Measurements from ENCODE around the gene P2RY6.

P2RY6 gene

DNA sequence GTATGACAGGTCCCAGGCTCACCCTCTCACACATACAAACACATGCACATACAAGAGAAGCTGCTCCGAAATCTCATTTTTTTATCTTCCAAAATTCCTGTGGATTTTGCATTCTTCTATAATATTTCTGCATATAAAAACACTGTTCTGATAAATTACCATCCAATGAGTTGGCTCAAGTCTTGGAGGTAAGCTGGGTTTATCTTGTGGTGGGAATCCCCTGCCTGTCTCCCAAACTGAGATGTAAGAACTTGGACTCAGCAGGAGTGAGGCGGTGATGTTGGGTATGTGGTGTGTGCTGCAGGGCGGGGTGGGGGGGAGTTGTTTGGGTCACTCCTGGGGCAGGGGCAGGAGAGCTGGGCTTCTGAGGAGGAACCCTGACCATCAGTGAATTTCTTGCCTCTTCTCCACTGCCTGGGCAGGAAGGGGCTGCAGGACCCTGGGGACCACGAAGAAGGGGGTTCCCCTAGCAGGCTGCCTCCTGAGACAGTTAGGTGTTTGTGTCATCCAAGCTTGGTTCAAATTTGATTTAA is 6.8 kb upstream of the P2RY6 start:
- no peak for TF ChIP-seq CTCF (IDR thresholded peaks at IDR 0.05; ENCODE audit: borderline replicate concordance, extremely low read depth, low read length, poor library complexity, severe bottlenecking)
- TF ChIP-seq EZH2 (IDR thresholded peaks at IDR 0.05; ENCODE audit: borderline replicate concordance, low read depth, low read length, severe bottlenecking), result no peak
- no peak overlapping the region for H3K4me2 ChIP-seq (ENCODE audit: insufficient read depth, low read length)
- ATAC-seq (ENCODE audit: insufficient read depth, low read depth), result no peak
- no peaks in the 10 kb centered on the region for H3K4me1 ChIP-seq (ENCODE audit: insufficient read depth, low read length)
- H2AFZ ChIP-seq (ENCODE audit: low read depth, low read length), result no peak overlapping the region
- no peak overlapping the region for H3K4me3 ChIP-seq (ENCODE audit: low read depth in 1 of 2, low read length in 2 of 2)
- no peaks in the 10 kb centered on the region for H3K36me3 ChIP-seq (ENCODE audit: insufficient read depth, low read length)
- H3K79me2 ChIP-seq (ENCODE audit: insufficient read depth, low read length), result no peaks in the 10 kb centered on the region
- H3K27me3 ChIP-seq (ENCODE audit: insufficient read depth, low read length, poor library complexity), result peaks cover 18% of the 10 kb centered on the region
- DNase-seq, result no peak
- no peak overlapping the region for H3K9ac ChIP-seq (ENCODE audit: low read depth, low read length)
- H3K9me3 ChIP-seq (ENCODE audit: insufficient read depth, low read length, severe bottlenecking), result no peaks in the 10 kb centered on the region
- H4K20me1 ChIP-seq (ENCODE audit: insufficient read depth, low read length), result no peaks in the 10 kb centered on the region
- no peak overlapping the region for H3K27ac ChIP-seq (ENCODE audit: low read length)

DNA sequence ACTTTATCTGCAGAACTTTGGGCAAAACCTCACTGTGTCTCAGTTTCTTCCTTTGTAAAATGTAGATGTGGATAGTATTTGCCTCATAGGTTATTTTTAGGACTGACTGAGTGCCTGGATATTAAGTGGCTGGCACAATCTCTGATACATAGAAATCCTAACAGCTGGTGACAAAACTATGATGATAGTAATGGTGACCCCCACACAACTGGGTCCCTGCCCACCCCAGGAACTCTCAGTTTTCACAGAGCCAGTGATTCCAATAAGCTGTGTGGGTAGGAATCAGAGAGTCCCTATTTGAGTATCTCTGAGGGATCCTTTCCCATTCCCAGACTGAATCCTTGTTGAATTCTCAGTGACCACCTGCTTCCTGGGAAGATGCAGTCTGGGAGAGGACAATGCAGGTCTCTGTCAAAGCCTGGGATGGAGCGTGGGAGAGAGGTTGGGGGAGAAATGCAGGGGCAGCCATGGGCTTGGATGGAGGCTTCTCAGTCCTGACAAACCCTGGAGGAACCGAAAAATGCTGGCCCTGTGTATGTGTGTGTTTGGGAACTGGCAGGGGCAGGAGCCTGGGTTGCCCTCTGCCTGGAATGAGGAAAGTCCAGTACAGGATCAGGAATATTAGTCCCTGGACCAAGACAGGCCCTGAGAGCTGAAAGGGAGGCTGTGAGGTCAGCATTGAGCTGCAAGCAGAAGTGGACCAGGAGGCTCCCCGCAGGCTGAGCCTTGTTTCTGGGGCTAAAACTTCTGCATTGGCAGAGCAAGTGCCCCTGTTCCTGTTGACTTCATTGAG is 6.1 kb upstream of the P2RY6 start:
- no peak overlapping the region for H3K9ac ChIP-seq (ENCODE audit: low read depth, low read length)
- no peak overlapping the region for H3K27ac ChIP-seq (ENCODE audit: low read length)
- ATAC-seq (ENCODE audit: insufficient read depth, low read depth), result no peak
- no peaks in the 10 kb centered on the region for H3K9me3 ChIP-seq (ENCODE audit: insufficient read depth, low read length, severe bottlenecking)
- no peaks in the 10 kb centered on the region for H3K79me2 ChIP-seq (ENCODE audit: insufficient read depth, low read length)
- H3K4me1 ChIP-seq (ENCODE audit: insufficient read depth, low read length), result no peaks in the 10 kb centered on the region
- DNase-seq, result no peak
- no peak for TF ChIP-seq EZH2 (IDR thresholded peaks at IDR 0.05; ENCODE audit: borderline replicate concordance, low read depth, low read length, severe bottlenecking)
- no peak for TF ChIP-seq CTCF (IDR thresholded peaks at IDR 0.05; ENCODE audit: borderline replicate concordance, extremely low read depth, low read length, poor library complexity, severe bottlenecking)
- peaks cover 19% of the 10 kb centered on the region for H3K27me3 ChIP-seq (ENCODE audit: insufficient read depth, low read length, poor library complexity)
- H3K4me2 ChIP-seq (ENCODE audit: insufficient read depth, low read length), result no peak overlapping the region
- H2AFZ ChIP-seq (ENCODE audit: low read depth, low read length), result no peak overlapping the region
- H4K20me1 ChIP-seq (ENCODE audit: insufficient read depth, low read length), result no peaks in the 10 kb centered on the region
- H3K4me3 ChIP-seq (ENCODE audit: low read depth in 1 of 2, low read length in 2 of 2), result no peak overlapping the region
- H3K36me3 ChIP-seq (ENCODE audit: insufficient read depth, low read length), result no peaks in the 10 kb centered on the region

GRCh38 chr11:73266646-73267020 is 5.5 kb upstream of the P2RY6 start:
- Histone ChIP-seq H3K9me3 (ENCODE audit: insufficient read depth, low read length, severe bottlenecking) (no peaks in the 10 kb centered on the region), H3K36me3 (ENCODE audit: insufficient read depth, low read length) (no peaks in the 10 kb centered on the region), H3K4me3 (ENCODE audit: low read depth in 1 of 2, low read length in 2 of 2) (no peak overlapping the region), H3K9ac (ENCODE audit: low read depth, low read length) (no peak overlapping the region), H3K79me2 (ENCODE audit: insufficient read depth, low read length) (no peaks in the 10 kb centered on the region), H3K4me2 (ENCODE audit: insufficient read depth, low read length) (no peak overlapping the region), H3K4me1 (ENCODE audit: insufficient read depth, low read length) (no peaks in the 10 kb centered on the region), H2AFZ (ENCODE audit: low read depth, low read length) (no peak overlapping the region), H3K27me3 (ENCODE audit: insufficient read depth, low read length, poor library complexity) (peaks cover 19% of the 10 kb centered on the region), H3K27ac (ENCODE audit: low read length) (no peak overlapping the region), H4K20me1 (ENCODE audit: insufficient read depth, low read length) (no peaks in the 10 kb centered on the region)
- DNase-seq (no peak), ATAC-seq (ENCODE audit: insufficient read depth, low read depth) (no peak)
- TF ChIP-seq EZH2 (IDR thresholded peaks at IDR 0.05; ENCODE audit: borderline replicate concordance, low read depth, low read length, severe bottlenecking), result no peak
- no peak for TF ChIP-seq CTCF (IDR thresholded peaks at IDR 0.05; ENCODE audit: borderline replicate concordance, extremely low read depth, low read length, poor library complexity, severe bottlenecking)

Measured in DND-41 (cell line).